ENCODE data around the gene BACE1-AS. TPM values are rescaled to one million over a fixed set of nuclear protein-coding genes. Genes with fewer than 3 reads are reported as not detected.
"Not testable (repeated sequence)": the region's sequence is repeated elsewhere in the genome, so short reads cannot be mapped to it uniquely, and the experiment has no call there.

The BACE1-AS gene
- total RNA-seq, 1 experiment from 2014 or later, result 3.4 TPM

DNA sequence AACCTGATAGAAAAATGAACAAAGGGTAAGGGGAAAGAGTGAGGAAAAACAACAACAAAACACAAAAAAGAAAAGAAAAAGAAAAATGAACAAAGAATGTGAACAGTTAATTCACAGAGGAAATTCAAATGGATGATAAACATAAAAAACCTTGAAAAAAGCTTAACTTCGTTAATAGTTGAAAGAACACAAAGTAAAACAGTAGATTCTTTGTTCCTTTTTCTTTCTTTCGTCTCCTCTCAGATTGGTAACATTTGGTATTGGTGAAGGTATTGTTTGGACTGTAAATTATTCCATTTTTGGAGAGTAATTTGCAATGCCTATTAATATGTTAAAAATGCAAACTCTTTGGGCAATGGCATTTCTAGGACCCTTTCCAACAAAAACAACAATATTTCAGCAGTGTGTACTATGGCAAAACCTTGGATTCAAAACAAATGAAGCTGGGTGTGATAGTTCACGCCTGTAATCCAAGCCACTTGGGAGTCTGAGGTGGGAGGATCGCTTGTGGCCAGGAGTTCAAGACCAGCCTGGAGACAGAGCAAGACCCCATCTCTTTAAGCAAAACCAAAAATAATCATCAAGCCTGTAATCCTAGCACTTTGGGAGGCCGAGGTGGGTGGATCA, 28.2 kb downstream of the BACE1-AS start:
- peak; percentile 65 for DNase-seq (ENCODE audit: low read depth)

DNA sequence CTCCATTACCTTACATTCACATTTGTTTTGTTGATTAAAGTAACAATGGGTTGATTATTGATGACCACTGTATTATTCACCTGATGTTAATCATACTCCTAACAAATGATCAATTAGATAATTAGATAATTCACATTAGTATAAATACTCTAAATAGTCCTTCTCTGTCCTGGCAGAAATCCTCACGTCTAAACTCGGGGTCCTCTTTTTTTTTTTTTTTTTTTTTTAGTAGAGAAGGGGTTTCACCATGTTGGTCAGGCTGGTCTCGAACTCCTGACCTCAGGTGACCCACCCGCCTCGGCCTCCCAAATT, 36.1 kb downstream of the BACE1-AS start:
- not testable (repeated sequence) for DNase-seq (ENCODE audit: low read depth)

- DNase-seq (ENCODE audit: low read depth), result peak; percentile 95
These were observed 36.6 kb downstream of the BACE1-AS start, which contains the start of gene CEP164 for GRCh38 chr11:117327567-117328374. Gene CEP164 (plus strand): TSS chr11:117327854. CDS start chr11:117338587, 10,733 bp downstream.

GRCh38 chr11:117328375-117329010, 37.3 kb downstream of the BACE1-AS start:
- peak; percentile 21 for DNase-seq (ENCODE audit: low read depth)

DNA sequence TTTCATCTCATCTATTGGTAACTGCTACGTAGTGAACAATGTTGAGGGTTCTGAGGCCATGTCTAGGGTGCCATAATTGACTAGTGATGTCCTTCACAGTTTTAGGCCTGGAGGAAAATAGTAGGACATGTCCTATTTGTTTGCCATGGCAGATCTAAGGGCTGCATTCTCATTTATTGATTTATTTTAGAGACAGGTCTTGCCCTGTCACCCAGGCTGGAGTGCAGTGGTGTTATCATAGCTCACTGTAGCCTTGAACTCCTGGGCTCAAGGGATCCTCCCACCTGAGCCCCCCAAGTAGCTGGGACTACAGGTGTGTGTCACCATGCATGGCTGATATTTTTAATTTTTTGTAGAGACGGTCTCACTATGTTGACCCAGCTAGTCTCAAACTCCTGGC, 41.7 kb downstream of the BACE1-AS start:
- DNase-seq (ENCODE audit: low read depth), result no peak

- DNase-seq (ENCODE audit: low read depth), result no peak
These were observed 42.8 kb downstream of the BACE1-AS start for GRCh38 chr11:117333917-117334316.

DNA sequence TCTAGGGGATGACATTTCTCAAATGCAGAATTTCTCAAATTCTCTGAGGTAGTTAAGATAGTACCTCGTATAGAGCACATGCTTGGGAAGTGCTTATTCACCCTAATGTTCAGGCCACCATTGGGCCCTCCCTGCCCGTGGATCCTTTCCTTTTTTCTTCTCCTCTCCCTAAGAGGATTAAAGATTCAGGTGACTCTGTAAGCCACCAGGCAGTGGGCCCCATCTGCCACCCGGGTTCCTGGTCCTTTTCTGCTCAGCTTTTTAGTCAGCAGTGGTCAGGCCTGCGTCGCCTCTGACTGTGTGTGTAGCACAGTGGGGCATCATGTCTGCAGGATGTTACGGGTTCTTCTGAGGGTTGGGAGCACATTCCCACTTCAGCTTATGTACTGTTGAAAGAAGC, 43.8 kb downstream of the BACE1-AS start:
- DNase-seq (ENCODE audit: low read depth), result no peak

GRCh38 chr11:117335399-117335798, 44.3 kb downstream of the BACE1-AS start:
- no peak for DNase-seq (ENCODE audit: low read depth)

DNA sequence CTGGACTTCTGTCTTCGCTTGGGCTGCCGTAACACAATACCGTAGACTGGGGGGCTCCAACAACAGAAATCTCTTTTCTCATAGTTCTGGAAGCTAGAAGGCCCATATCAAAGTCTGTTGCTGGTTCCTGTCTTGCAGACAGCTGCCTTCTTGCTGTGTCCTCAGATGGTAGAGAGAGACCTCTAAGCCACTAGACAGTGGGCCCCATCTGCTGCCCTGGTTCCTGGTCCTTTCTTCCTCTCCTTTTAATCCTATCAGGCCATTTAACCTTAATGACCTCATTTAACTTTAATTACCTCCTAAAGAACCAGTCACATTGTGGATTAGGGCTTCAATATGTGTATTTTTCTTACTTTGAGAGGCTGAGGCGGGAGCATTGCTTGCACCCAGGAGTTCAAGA, 45.9 kb downstream of the BACE1-AS start:
- no peak for DNase-seq (ENCODE audit: low read depth)

Other genes starting within 250 kb of the BACE1-AS start
- 11.4 and 12.2 TPM in 2 replicates for gene SIK3, start 192.9 kb upstream of the BACE1-AS start, total RNA-seq (2014; rRNA removed)
- 108 and 117 TPM in 2 replicates for gene PAFAH1B2, start 147.1 kb upstream of the BACE1-AS start, total RNA-seq (2014; rRNA removed)
- 18.3 and 18.7 TPM in 2 replicates for gene SIDT2, start 112.6 kb upstream of the BACE1-AS start, total RNA-seq (2014; rRNA removed)
- 486 and 622 TPM in 2 replicates for gene TAGLN, start 92.0 kb upstream of the BACE1-AS start, total RNA-seq (2014; rRNA removed)
- 51.6 and 61.0 TPM in 2 replicates for gene PCSK7, start 59.3 kb upstream of the BACE1-AS start, total RNA-seq (2014; rRNA removed)
- 9.3 and 12.6 TPM in 2 replicates for gene RNF214, start 58.7 kb upstream of the BACE1-AS start, total RNA-seq (2014; rRNA removed)
- gene BACE1, start 24.9 kb downstream of the BACE1-AS start, total RNA-seq (2014; rRNA removed), result 29.8 and 38.5 TPM in 2 replicates
- gene CEP164, start 36.5 kb downstream of the BACE1-AS start, total RNA-seq (2014; rRNA removed), result 37.5 and 48.7 TPM in 2 replicates

Measured in LHCN-M2 (cell line).